HG03439 (cell line): Measurements from ENCODE around the gene GPR84.

Experiments used
- ATAC-seq: cut with Tn5 transposase; IDR thresholded peaks from one replicate; pipeline ENCODE4 v1.9.1; 2021; ENCODE audit warnings: mild to moderate bottlenecking, moderate library complexity; ENCODE audit not compliant: unreplicated experiment

The GPR84 gene

GRCh38 chr12:54364413-54364812 lies at the start of gene GPR84:
TSS of gene GPR84 (minus strand) at chr12:54364486. CDS start at chr12:54363851, 635 bp downstream.
- no peak for ATAC-seq

GRCh38 chr12:54413284-54414190 lies 49.3 kb upstream of the GPR84 start:
- no peak for ATAC-seq

GRCh38 chr12:54412786-54413185 lies 48.5 kb upstream of the GPR84 start:
- ATAC-seq, result no peak

- ATAC-seq, result no peak
Measured at GRCh38 chr12:54412348-54412747, 48.1 kb upstream of the GPR84 start.

GRCh38 chr12:54411391-54412241 lies 47.3 kb upstream of the GPR84 start:
- ATAC-seq, result no peak

- ATAC-seq, result no peak
Measured at GRCh38 chr12:54409267-54409666, 45.0 kb upstream of the GPR84 start.

GRCh38 chr12:54407183-54407905 lies 43.1 kb upstream of the GPR84 start:
- ATAC-seq, result no peak

GRCh38 chr12:54405573-54405972 lies 41.3 kb upstream of the GPR84 start:
- no peak for ATAC-seq

- no peak for ATAC-seq
Measured at GRCh38 chr12:54405106-54405505, 40.8 kb upstream of the GPR84 start.

- ATAC-seq, result no peak
Measured at GRCh38 chr12:54404061-54405004, 40.0 kb upstream of the GPR84 start.

GRCh38 chr12:54401119-54401518 lies 36.8 kb upstream of the GPR84 start:
- no peak for ATAC-seq

GRCh38 chr12:54398995-54399793 lies 34.9 kb upstream of the GPR84 start:
- ATAC-seq, result peak; percentile 85

- no peak for ATAC-seq
Measured at GRCh38 chr12:54398218-54398617, 33.9 kb upstream of the GPR84 start.

GRCh38 chr12:54397157-54397556 lies 32.9 kb upstream of the GPR84 start:
- ATAC-seq, result no peak

GRCh38 chr12:54395545-54395944 lies 31.3 kb upstream of the GPR84 start:
- ATAC-seq, result no peak

GRCh38 chr12:54394986-54395385 lies 30.7 kb upstream of the GPR84 start:
- ATAC-seq, result no peak

GRCh38 chr12:54394281-54394719 lies 30.0 kb upstream of the GPR84 start:
- no peak for ATAC-seq

- no peak for ATAC-seq
Measured at GRCh38 chr12:54393743-54394142, 29.5 kb upstream of the GPR84 start.

- no peak for ATAC-seq
Measured at GRCh38 chr12:54393207-54393609, 28.9 kb upstream of the GPR84 start.
